Progenitor cell of endocrine pancreas (in vitro differentiated cells): ENCODE measurements around the gene PICK1. TPM values are rescaled to one million over a fixed set of nuclear protein-coding genes. Genes with fewer than 3 reads are reported as not detected.

ENCODE experiments used
- DNase-seq: peaks from one replicate; pipeline ENCODE4 v3.0.0; 2021; ENCODE audit warnings: low spot score; ENCODE audit not compliant: unreplicated experiment
- H3K27ac Mint-ChIP-seq: 2 replicates; pipeline ENCODE4 v1.8.0; 2021; ENCODE audit warnings: mild to moderate bottlenecking, moderate library complexity, mixed read lengths
- H3K27me3 Mint-ChIP-seq: 2 replicates; pipeline ENCODE4 v1.8.0; 2021; ENCODE audit warnings: mixed read lengths
- H3K36me3 Mint-ChIP-seq: 2 replicates; pipeline ENCODE4 v1.8.0; 2022; ENCODE audit warnings: mixed read lengths; ENCODE audit not compliant: insufficient read depth
- H3K4me1 Mint-ChIP-seq: 2 replicates; pipeline ENCODE4 v1.8.0; 2021; ENCODE audit warnings: low read depth, mixed read lengths
- H3K4me3 Mint-ChIP-seq: 2 replicates; pipeline ENCODE4 v1.8.0; 2021; ENCODE audit warnings: low read depth, mild to moderate bottlenecking, moderate library complexity, mixed read lengths
- H3K9me3 Mint-ChIP-seq: 2 replicates; pipeline ENCODE4 v1.8.0; 2021; ENCODE audit warnings: low read depth, mixed read lengths
- total RNA-seq: library from RNA; stranded (reverse); gene quantifications from 2 replicates; pipeline ENCODE4 v1.2.1, GENCODE V29; 2021
- TF ChIP-seq, protein P1 (sequence below): fragments of 200-600 bp; sonication (generic); IDR thresholded peaks from one replicate; pipeline ENCODE4 v1.5.0; 2021; ENCODE audit warnings: antibody characterized with exemption, mild to moderate bottlenecking; ENCODE audit not compliant: unreplicated experiment

Gene PICK1
- total RNA-seq, 1 donor from 2014 or later: 67.3 TPM

DNA sequence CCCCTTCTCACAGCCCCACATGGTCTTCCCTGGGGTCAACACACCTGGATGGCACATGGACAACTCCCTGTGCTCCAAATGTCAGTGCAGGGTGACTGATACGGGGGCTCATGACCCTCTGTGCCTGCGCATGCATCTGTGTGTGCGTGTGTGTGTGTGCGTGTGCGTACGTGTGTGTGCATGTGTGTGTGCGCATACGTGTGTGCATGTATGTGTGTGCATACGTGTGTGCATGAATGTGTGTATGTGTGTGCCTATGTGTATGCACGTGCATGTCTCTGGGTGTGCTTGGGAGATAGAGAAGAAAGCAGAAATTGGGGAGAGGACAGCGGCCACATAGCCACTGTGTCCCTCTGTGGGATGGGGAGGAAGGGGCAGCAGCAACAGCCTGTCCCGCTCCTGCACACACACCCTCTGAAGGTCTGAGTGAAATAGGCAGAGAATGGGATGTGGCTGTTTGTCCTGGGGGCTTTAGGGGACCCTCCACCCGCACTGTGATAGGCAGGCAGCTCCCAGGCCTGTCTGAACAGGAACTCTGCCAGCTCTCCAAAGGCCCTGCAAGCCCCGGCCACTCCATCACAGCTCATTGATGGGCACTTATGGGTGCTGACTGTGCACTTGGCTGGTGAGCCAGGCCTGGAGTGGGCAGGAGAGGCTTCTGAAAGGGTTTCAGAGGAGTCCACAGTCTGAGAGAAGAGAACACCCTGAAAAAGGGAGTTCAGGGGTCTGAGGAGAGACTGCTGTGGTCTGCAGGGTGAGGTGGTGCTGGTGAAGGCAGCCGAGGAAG lies 28.7 kb upstream of the PICK1 start:
- Mint-ChIP-seq H3K27ac (no peak overlapping the region), H3K9me3 (no peaks in the 10 kb centered on the region), H3K4me1 (no peaks in the 10 kb centered on the region), H3K4me3 (no peak overlapping the region), H3K27me3 (peaks cover 31% of the 10 kb centered on the region), H3K36me3 (no peaks in the 10 kb centered on the region)
- TF ChIP-seq, protein P1, sequence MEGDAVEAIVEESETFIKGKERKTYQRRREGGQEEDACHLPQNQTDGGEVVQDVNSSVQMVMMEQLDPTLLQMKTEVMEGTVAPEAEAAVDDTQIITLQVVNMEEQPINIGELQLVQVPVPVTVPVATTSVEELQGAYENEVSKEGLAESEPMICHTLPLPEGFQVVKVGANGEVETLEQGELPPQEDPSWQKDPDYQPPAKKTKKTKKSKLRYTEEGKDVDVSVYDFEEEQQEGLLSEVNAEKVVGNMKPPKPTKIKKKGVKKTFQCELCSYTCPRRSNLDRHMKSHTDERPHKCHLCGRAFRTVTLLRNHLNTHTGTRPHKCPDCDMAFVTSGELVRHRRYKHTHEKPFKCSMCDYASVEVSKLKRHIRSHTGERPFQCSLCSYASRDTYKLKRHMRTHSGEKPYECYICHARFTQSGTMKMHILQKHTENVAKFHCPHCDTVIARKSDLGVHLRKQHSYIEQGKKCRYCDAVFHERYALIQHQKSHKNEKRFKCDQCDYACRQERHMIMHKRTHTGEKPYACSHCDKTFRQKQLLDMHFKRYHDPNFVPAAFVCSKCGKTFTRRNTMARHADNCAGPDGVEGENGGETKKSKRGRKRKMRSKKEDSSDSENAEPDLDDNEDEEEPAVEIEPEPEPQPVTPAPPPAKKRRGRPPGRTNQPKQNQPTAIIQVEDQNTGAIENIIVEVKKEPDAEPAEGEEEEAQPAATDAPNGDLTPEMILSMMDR: no peak
- no peak for DNase-seq

DNA sequence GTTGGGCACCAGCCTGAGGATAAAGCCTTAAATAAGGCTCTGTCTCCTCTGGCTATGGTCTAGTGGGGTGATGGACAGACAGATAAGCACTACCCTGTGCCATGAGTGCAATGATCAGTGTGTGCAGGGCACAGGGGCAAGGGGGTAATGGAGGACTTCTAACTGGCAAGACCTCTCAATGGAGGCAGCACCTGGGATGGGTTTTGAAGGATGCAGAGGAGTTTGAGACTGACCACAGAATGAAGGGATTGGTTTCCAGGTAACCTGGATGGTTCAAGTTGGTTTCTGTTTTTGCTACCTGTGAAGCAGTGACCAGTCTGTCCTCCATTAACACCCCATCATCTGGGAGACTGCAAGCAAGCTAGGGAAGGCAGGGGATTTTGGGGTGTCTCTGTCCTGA lies 27.8 kb upstream of the PICK1 start:
- TF ChIP-seq, protein P1: no peak
- H3K27ac Mint-ChIP-seq: no peak overlapping the region
- H3K9me3 Mint-ChIP-seq: no peaks in the 10 kb centered on the region
- DNase-seq: no peak
- H3K4me3 Mint-ChIP-seq: no peak overlapping the region
- H3K36me3 Mint-ChIP-seq: no peaks in the 10 kb centered on the region
- H3K27me3 Mint-ChIP-seq: peaks cover 29% of the 10 kb centered on the region
- peaks cover 4% of the 10 kb centered on the region for H3K4me1 Mint-ChIP-seq

DNA sequence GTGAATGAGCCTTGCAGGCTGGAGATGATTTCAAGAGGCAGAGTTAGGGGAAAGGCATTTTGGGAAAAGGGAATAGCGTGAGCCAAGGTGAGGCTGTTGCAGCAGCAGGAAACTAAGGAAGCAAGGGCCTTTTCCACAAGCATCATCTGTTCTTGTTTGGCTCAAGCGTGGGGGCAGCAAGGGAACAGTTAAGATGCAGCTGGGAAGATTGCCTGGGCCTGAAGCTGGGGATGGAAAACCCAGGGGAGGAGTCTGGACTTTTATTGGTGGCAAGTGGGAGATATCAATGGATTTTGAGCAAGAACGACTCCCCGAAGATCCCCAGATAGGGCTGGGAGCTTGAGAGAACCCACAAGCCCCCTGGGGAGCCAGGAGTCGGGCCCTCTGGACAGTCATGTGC lies 27.3 kb upstream of the PICK1 start:
- Mint-ChIP-seq H3K36me3 (no peaks in the 10 kb centered on the region), H3K4me3 (no peak overlapping the region), H3K9me3 (no peaks in the 10 kb centered on the region), H3K27me3 (peaks cover 28% of the 10 kb centered on the region), H3K27ac (no peak overlapping the region), H3K4me1 (peaks cover 5% of the 10 kb centered on the region)
- no peak for DNase-seq
- TF ChIP-seq, protein P1: no peak

DNA sequence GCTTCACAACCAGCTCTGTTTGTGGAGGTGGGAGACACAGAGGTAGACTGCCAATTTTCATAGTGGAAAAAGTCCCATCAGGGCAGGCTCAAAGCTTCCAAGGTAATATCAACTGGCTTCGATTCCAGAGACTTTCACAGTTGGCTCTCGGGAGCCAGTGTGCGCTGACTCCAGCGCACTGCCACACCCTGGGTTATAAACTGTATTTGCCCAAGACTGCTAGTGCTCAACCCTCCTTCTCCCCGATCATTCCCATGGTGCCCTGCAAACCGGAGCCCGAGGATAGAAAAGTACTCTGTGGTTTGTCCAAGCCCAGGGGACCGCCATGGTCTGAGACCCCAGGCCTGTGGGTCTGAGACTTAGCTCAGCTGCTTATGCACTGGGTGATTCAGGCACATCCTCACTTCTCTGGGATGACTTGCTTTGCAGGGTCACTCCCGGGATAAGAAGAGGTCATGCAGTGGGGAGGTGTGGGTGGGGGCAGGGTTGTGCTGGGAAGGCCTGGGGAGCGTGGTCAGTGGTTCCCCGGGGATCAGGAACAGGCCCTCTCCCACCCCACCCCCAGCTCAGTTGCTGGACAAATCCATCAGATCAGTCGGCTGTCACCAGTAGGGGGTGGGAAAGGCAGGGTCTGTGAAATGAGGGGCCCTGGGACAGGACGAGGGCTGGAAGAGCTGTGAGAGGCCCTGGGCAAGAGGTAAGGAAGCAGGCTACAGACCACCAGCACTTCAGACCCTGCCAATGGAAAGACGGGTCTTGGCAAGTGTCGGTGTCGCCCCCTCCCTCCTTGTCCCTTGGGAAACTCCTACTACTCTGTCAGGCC lies 26.7 kb upstream of the PICK1 start:
- Mint-ChIP-seq H3K4me1 (peaks cover 6% of the 10 kb centered on the region), H3K27ac (no peak overlapping the region), H3K4me3 (no peak overlapping the region), H3K9me3 (no peaks in the 10 kb centered on the region), H3K36me3 (no peaks in the 10 kb centered on the region), H3K27me3 (peaks cover 23% of the 10 kb centered on the region)
- no peak for DNase-seq
- TF ChIP-seq, protein P1: no peak

DNA sequence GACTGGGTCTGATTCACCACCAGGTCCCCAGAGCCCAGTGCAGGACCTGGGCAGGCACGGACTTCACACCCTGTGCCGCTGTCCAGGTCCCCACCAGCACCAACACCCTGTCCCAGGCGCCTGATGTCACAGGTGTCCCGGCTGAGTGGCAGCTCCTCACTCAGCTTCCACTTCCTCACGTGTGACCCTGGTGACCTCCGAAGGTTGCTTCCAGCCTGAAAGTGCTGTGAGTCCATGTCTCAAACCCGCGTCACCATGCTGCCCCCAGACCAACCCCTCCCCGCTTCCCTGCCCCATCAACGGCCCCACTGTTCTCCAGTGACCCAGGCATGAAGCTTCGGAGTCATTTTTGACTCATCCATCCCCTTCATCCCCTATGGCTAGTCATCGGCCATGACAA lies 25.7 kb upstream of the PICK1 start:
- Mint-ChIP-seq H3K36me3 (no peaks in the 10 kb centered on the region), H3K4me3 (no peak overlapping the region), H3K4me1 (peaks cover 6% of the 10 kb centered on the region), H3K27me3 (peaks cover 18% of the 10 kb centered on the region), H3K9me3 (no peaks in the 10 kb centered on the region), H3K27ac (no peak overlapping the region)
- TF ChIP-seq, protein P1: no peak
- no peak for DNase-seq
